Measurements from ENCODE around the gene ARHGAP8.
"Not testable (repeated sequence)": the region's sequence is repeated elsewhere in the genome, so short reads cannot be mapped to it uniquely, and the experiment has no call there.

The ARHGAP8 gene

GRCh38 chr22:44838316-44839016 is 86.1 kb downstream of the ARHGAP8 start:
- no peak for DNase-seq

GRCh38 chr22:44839061-44839460 is 86.7 kb downstream of the ARHGAP8 start:
- no peak for DNase-seq

- no peak for DNase-seq
These were observed 87.3 kb downstream of the ARHGAP8 start for GRCh38 chr22:44839721-44840120.

GRCh38 chr22:44840611-44841322 is 88.4 kb downstream of the ARHGAP8 start:
- DNase-seq: no peak

- no peak for DNase-seq
These were observed 90.0 kb downstream of the ARHGAP8 start for GRCh38 chr22:44842417-44842816.

- no peak for DNase-seq
These were observed 92.8 kb downstream of the ARHGAP8 start for GRCh38 chr22:44845191-44845590.

- no peak for DNase-seq
These were observed 93.7 kb downstream of the ARHGAP8 start for GRCh38 chr22:44845796-44846720.

- no peak for DNase-seq
These were observed 94.4 kb downstream of the ARHGAP8 start for GRCh38 chr22:44846726-44847275.

- no peak for DNase-seq
These were observed 95.0 kb downstream of the ARHGAP8 start for GRCh38 chr22:44847380-44847779.

GRCh38 chr22:44847892-44848291 is 95.5 kb downstream of the ARHGAP8 start:
- DNase-seq: no peak

GRCh38 chr22:44848296-44848741 is 95.9 kb downstream of the ARHGAP8 start:
- no peak for DNase-seq

GRCh38 chr22:44848791-44849420 is 96.5 kb downstream of the ARHGAP8 start:
- DNase-seq: no peak

GRCh38 chr22:44850946-44851345 is 98.6 kb downstream of the ARHGAP8 start:
- DNase-seq: no peak

- peak; percentile 3 for DNase-seq
These were observed 102.3 kb downstream of the ARHGAP8 start for GRCh38 chr22:44854641-44855040.

- no peak for DNase-seq
These were observed 103.5 kb downstream of the ARHGAP8 start for GRCh38 chr22:44855855-44856254.

GRCh38 chr22:44858819-44859218 is 106.4 kb downstream of the ARHGAP8 start:
- DNase-seq: not testable (repeated sequence)

- no peak for DNase-seq
These were observed 107.3 kb downstream of the ARHGAP8 start for GRCh38 chr22:44859641-44860040.

GRCh38 chr22:44860311-44860710 is 107.9 kb downstream of the ARHGAP8 start:
- no peak for DNase-seq

GRCh38 chr22:44861245-44861644 is 108.9 kb downstream of the ARHGAP8 start:
- no peak for DNase-seq

- no peak for DNase-seq
These were observed 109.9 kb downstream of the ARHGAP8 start for GRCh38 chr22:44862281-44862680.

GRCh38 chr22:44862981-44863860 is 110.8 kb downstream of the ARHGAP8 start:
- DNase-seq: no peak
